Smooth muscle cell (in vitro differentiated cells): ENCODE data around the gene MCF2L2. TPM values are rescaled to one million over a fixed set of nuclear protein-coding genes. Genes with fewer than 3 reads are reported as not detected.

Experiments used
- DNase-seq: peaks from one replicate; lab custom pipeline; 2025; ENCODE audit not compliant: unreplicated experiment; lab: John Stamatoyannopoulos, UW
- H2AFZ ChIP-seq: fragments of 200-600 bp; sonication (generic); 2 replicates; pipeline ENCODE4 v1.6.0; 2016; ENCODE audit warnings: antibody characterized with exemption, low read depth, mild to moderate bottlenecking
- H3F3A ChIP-seq: fragments of 200-600 bp; sonication (generic); 2 replicates; pipeline ENCODE4 v1.6.0; 2017; ENCODE audit warnings: antibody characterized with exemption, low read depth
- H3K27ac ChIP-seq: fragments of 200-600 bp; sonication (generic); 2 replicates; pipeline ENCODE4 v1.5.1; 2016; ENCODE audit warnings: low read depth, mild to moderate bottlenecking
- H3K27me3 ChIP-seq: fragments of 200-600 bp; sonication (generic); 2 replicates; pipeline ENCODE4 v1.6.1; 2016; ENCODE audit warnings: low read depth, mild to moderate bottlenecking
- H3K36me3 ChIP-seq: fragments of 200-600 bp; sonication (generic); 2 replicates; pipeline ENCODE4 v1.5.1; 2016; ENCODE audit warnings: low read depth
- H3K4me1 ChIP-seq: fragments of 200-600 bp; sonication (generic); 2 replicates; pipeline ENCODE4 v1.5.1; 2016; ENCODE audit warnings: low read depth
- H3K4me2 ChIP-seq: fragments of 200-600 bp; sonication (generic); 2 replicates; pipeline ENCODE4 v1.6.0; 2016; ENCODE audit warnings: mild to moderate bottlenecking
- H3K4me3 ChIP-seq: fragments of 200-600 bp; sonication (generic); 2 replicates; pipeline ENCODE4 v1.5.1; 2016; ENCODE audit warnings: mild to moderate bottlenecking
- H3K79me2 ChIP-seq: fragments of 200-600 bp; sonication (generic); 2 replicates; pipeline ENCODE4 v1.6.0; 2016; ENCODE audit warnings: low read depth, mild to moderate bottlenecking
- H3K9ac ChIP-seq: fragments of 200-600 bp; sonication (generic); 2 replicates; pipeline ENCODE4 v1.6.0; 2016; ENCODE audit warnings: low read depth
- H3K9me3 ChIP-seq: fragments of 200-600 bp; sonication (generic); replicated peaks from 2 replicates; pipeline ENCODE4 v1.5.1; 2016; ENCODE audit warnings: low read depth
- H4K20me1 ChIP-seq: fragments of 200-600 bp; sonication (generic); 2 replicates; pipeline ENCODE4 v1.6.0; 2016; ENCODE audit warnings: low read depth
- CTCF ChIP-seq: fragments of 200-600 bp; sonication (generic); IDR thresholded peaks from 2 replicates; pipeline ENCODE4 v1.5.1; 2017; ENCODE audit warnings: borderline replicate concordance, mild to moderate bottlenecking, antibody characterized with exemption; ENCODE audit not compliant: insufficient read depth, poor library complexity, severe bottlenecking
- WGBS: methylation state at CpG from one replicate; pipeline ENCODE4 v1.1.7; 2016; ENCODE audit warnings: low lambda C conversion rate; 5-methylcytosine and 5-hydroxymethylcytosine counted together
- polyA plus RNA-seq: library from polyadenylated mRNA; unstranded; fragments of >200 nt; fragmentation: Nextera tagmentation; extraction: Ambion mirVana; gene quantifications from 2 replicates; pipeline ENCODE4 v1.2.1, GENCODE V29; 2016
- total RNA-seq: library from RNA; depleted of rRNA; stranded (reverse); fragments of >200 nt; gene quantifications from 2 replicates; pipeline ENCODE4 v1.2.3, GENCODE V29; 2014

MCF2L2 gene
- total and polyA plus RNA-seq, 2 experiments from 2014 or later = 0.09 TPM; not detected in 1

- Histone ChIP-seq H3K36me3 (no peaks in the 10 kb centered on the region), H3K9ac (no peak overlapping the region), H3F3A (no peaks in the 10 kb centered on the region), H3K79me2 (no peaks in the 10 kb centered on the region), H3K4me2 (no peak overlapping the region), H3K4me1 (no peaks in the 10 kb centered on the region), H3K27me3 (no peaks in the 10 kb centered on the region), H4K20me1 (no peaks in the 10 kb centered on the region), H2AFZ (no peak overlapping the region), H3K4me3 (no peak overlapping the region), H3K9me3 (no peaks in the 10 kb centered on the region), H3K27ac (no peak overlapping the region)
- WGBS = 84% methylated on average over 3 of the region's 3 CpGs
- DNase-seq = no peak
- no peak for TF ChIP-seq CTCF
These were observed 49.5 kb downstream of the MCF2L2 start for GRCh38 chr3:183378951-183379350.

- Histone ChIP-seq H3K27me3 (no peaks in the 10 kb centered on the region), H3K27ac (no peak overlapping the region)
These were observed 49.9 kb downstream of the MCF2L2 start for GRCh38 chr3:183378545-183378944.

GRCh38 chr3:183378008-183378407, 50.4 kb downstream of the MCF2L2 start:
- Histone ChIP-seq H3K36me3 (no peaks in the 10 kb centered on the region), H3K4me1 (no peaks in the 10 kb centered on the region), H3K9me3 (no peaks in the 10 kb centered on the region), H3K9ac (no peak overlapping the region), H3K4me3 (no peak overlapping the region), H3K27me3 (no peaks in the 10 kb centered on the region), H2AFZ (no peak overlapping the region), H3F3A (no peaks in the 10 kb centered on the region), H3K79me2 (no peaks in the 10 kb centered on the region), H4K20me1 (no peaks in the 10 kb centered on the region), H3K27ac (no peak overlapping the region), H3K4me2 (no peak overlapping the region)
- no peak for TF ChIP-seq CTCF
- WGBS = 91% methylated on average over 3 of the region's 3 CpGs
- no peak for DNase-seq

More at GRCh38 chr3:183378545-183378944, 49.9 kb downstream of the MCF2L2 start:
- Histone ChIP-seq H4K20me1 (no peaks in the 10 kb centered on the region), H3F3A (no peaks in the 10 kb centered on the region), H3K36me3 (no peaks in the 10 kb centered on the region), H3K4me1 (no peaks in the 10 kb centered on the region), H3K4me3 (no peak overlapping the region), H3K79me2 (no peaks in the 10 kb centered on the region), H3K4me2 (no peak overlapping the region), H3K9me3 (no peaks in the 10 kb centered on the region), H3K9ac (no peak overlapping the region), H2AFZ (no peak overlapping the region)
- DNase-seq = no peak
- TF ChIP-seq CTCF = no peak
- 95% methylated on average over 12 of the region's 12 CpGs for WGBS

GRCh38 chr3:183377307-183377959, 51.0 kb downstream of the MCF2L2 start:
- Histone ChIP-seq H3K4me1 (no peaks in the 10 kb centered on the region), H3K27me3 (no peaks in the 10 kb centered on the region), H2AFZ (no peak overlapping the region), H3K9ac (no peak overlapping the region), H4K20me1 (no peaks in the 10 kb centered on the region), H3K36me3 (no peaks in the 10 kb centered on the region), H3K9me3 (no peaks in the 10 kb centered on the region), H3F3A (no peaks in the 10 kb centered on the region), H3K4me2 (no peak overlapping the region), H3K27ac (no peak overlapping the region), H3K79me2 (no peaks in the 10 kb centered on the region), H3K4me3 (no peak overlapping the region)
- no peak for TF ChIP-seq CTCF
- 88% methylated on average over 7 of the region's 7 CpGs for WGBS
- no peak for DNase-seq
